GM12878 (cell line): ENCODE data around the gene GLS.
A peak's percentile ranks its signal among the peaks of the same experiment; 100 is the strongest.

Experiments
- BCL11A ChIP-seq: IDR thresholded peaks from 2 replicates; pipeline ENCODE4 v1.6.1; 2011; ENCODE audit warnings: low read depth, low read length
- CREB1 ChIP-seq: IDR thresholded peaks from 2 replicates; pipeline ENCODE4 v1.6.1; 2012; ENCODE audit warnings: low read depth, mild to moderate bottlenecking, inconsistent platforms
- EZH2 ChIP-seq: IDR thresholded peaks from 2 replicates; pipeline ENCODE4 v1.6.1; 2012; ENCODE audit warnings: low read depth, mild to moderate bottlenecking, control low read depth, inconsistent platforms, low read length, borderline replicate concordance; ENCODE audit not compliant: control insufficient read depth
- IKZF1 ChIP-seq: fragments of 450-650 bp; conservative IDR thresholded peaks from 2 replicates; pipeline ENCODE4 v1.6.1; 2017; ENCODE audit warnings: antibody characterized with exemption, mild to moderate bottlenecking
- POLR2A ChIP-seq: IDR thresholded peaks from 2 replicates; pipeline ENCODE4 v1.6.1; 2011; ENCODE audit warnings: low read depth, mild to moderate bottlenecking, low read length
- TF ChIP-seq, protein P1 (sequence below), 3 experiments: IDR thresholded peaks in 2 of 3; conservative IDR thresholded peaks in 1 of 3; 2 replicates each; pipeline ENCODE4 v1.5.1; 2011; ENCODE audit warnings: low read depth in 3 of 3, low read length in 3 of 3, mild to moderate bottlenecking in 3 of 3, control low read depth in 2 of 3, moderate library complexity in 2 of 3, inconsistent platforms in 1 of 3, mixed read lengths in 1 of 3; ENCODE audit not compliant: control insufficient read depth in 2 of 3, insufficient read depth in 1 of 3; ENCODE audit errors: extremely low read depth in 1 of 3
- TF ChIP-seq, protein P2 (sequence below): fragments of 450-650 bp; formaldehyde crosslinking; IDR thresholded peaks from 2 replicates; pipeline ENCODE4 v1.4.0; 2020; ENCODE audit warnings: mild to moderate bottlenecking, moderate library complexity
- TF ChIP-seq, protein P3 (sequence below): IDR thresholded peaks from 2 replicates; pipeline ENCODE4 v1.6.1; 2012; ENCODE audit warnings: low read length, inconsistent platforms

DNA sequence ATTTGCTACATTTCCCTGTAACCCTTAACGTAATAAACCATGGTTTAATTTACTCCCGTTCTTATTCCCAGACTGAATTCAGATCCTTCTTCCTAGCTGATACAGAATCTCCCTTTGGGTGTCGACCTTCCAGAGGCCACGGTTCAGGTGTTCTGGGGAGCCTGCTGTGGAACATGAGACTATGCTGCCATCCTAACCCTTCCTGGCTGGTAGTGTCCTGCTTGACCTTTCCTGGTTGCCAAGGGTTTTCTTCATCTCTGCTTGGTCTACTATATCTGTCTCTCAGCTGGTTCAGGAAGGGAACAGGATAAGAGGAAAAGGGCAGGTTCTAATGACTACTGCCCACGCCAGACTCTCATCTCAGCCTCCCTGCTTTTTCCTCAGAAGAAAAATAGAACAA lies 96.9 kb downstream of the GLS start:
- TF ChIP-seq, protein P1, sequence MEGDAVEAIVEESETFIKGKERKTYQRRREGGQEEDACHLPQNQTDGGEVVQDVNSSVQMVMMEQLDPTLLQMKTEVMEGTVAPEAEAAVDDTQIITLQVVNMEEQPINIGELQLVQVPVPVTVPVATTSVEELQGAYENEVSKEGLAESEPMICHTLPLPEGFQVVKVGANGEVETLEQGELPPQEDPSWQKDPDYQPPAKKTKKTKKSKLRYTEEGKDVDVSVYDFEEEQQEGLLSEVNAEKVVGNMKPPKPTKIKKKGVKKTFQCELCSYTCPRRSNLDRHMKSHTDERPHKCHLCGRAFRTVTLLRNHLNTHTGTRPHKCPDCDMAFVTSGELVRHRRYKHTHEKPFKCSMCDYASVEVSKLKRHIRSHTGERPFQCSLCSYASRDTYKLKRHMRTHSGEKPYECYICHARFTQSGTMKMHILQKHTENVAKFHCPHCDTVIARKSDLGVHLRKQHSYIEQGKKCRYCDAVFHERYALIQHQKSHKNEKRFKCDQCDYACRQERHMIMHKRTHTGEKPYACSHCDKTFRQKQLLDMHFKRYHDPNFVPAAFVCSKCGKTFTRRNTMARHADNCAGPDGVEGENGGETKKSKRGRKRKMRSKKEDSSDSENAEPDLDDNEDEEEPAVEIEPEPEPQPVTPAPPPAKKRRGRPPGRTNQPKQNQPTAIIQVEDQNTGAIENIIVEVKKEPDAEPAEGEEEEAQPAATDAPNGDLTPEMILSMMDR (IDR thresholded peaks at IDR 0.05 in 2 of 3, conservative IDR thresholded peaks at IDR 0.05 in 1 of 3; ENCODE audit: control insufficient read depth in 2 of 3, extremely low read depth in 1 of 3, insufficient read depth in 1 of 3, low read depth in 3 of 3, low read length in 3 of 3) = no peak
- TF ChIP-seq, protein P2, sequence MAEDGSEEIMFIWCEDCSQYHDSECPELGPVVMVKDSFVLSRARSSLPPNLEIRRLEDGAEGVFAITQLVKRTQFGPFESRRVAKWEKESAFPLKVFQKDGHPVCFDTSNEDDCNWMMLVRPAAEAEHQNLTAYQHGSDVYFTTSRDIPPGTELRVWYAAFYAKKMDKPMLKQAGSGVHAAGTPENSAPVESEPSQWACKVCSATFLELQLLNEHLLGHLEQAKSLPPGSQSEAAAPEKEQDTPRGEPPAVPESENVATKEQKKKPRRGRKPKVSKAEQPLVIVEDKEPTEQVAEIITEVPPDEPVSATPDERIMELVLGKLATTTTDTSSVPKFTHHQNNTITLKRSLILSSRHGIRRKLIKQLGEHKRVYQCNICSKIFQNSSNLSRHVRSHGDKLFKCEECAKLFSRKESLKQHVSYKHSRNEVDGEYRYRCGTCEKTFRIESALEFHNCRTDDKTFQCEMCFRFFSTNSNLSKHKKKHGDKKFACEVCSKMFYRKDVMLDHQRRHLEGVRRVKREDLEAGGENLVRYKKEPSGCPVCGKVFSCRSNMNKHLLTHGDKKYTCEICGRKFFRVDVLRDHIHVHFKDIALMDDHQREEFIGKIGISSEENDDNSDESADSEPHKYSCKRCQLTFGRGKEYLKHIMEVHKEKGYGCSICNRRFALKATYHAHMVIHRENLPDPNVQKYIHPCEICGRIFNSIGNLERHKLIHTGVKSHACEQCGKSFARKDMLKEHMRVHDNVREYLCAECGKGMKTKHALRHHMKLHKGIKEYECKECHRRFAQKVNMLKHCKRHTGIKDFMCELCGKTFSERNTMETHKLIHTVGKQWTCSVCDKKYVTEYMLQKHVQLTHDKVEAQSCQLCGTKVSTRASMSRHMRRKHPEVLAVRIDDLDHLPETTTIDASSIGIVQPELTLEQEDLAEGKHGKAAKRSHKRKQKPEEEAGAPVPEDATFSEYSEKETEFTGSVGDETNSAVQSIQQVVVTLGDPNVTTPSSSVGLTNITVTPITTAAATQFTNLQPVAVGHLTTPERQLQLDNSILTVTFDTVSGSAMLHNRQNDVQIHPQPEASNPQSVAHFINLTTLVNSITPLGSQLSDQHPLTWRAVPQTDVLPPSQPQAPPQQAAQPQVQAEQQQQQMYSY (CRISPR knock-in tag) = no peak
- TF ChIP-seq POLR2A (peak; percentile 74), CREB1 (no peak), EZH2 (no peak), BCL11A (no peak), IKZF1 (no peak)
- TF ChIP-seq, protein P3, sequence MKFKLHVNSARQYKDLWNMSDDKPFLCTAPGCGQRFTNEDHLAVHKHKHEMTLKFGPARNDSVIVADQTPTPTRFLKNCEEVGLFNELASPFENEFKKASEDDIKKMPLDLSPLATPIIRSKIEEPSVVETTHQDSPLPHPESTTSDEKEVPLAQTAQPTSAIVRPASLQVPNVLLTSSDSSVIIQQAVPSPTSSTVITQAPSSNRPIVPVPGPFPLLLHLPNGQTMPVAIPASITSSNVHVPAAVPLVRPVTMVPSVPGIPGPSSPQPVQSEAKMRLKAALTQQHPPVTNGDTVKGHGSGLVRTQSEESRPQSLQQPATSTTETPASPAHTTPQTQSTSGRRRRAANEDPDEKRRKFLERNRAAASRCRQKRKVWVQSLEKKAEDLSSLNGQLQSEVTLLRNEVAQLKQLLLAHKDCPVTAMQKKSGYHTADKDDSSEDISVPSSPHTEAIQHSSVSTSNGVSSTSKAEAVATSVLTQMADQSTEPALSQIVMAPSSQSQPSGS = no peak
